MG63 (cell line): ENCODE data around the gene C18orf63. TPM values are rescaled to one million over a fixed set of nuclear protein-coding genes. Genes with fewer than 3 reads are reported as not detected.

ENCODE experiments used
- DNase-seq: peaks from one replicate; pipeline ENCODE4 v3.0.0-alpha.2; 2020
- H3K27me3 ChIP-seq: fragments of 250-450 bp; sonication (Bioruptor Pico); 2 replicates; pipeline ENCODE4 v1.5.1; 2020; ENCODE audit warnings: mild to moderate bottlenecking, moderate library complexity
- H3K36me3 ChIP-seq: fragments of 250-450 bp; sonication (Bioruptor Pico); 2 replicates; pipeline ENCODE4 v1.5.1; 2020; ENCODE audit warnings: mild to moderate bottlenecking, moderate library complexity
- H3K4me3 ChIP-seq: fragments of 250-450 bp; sonication (Bioruptor Pico); 2 replicates; pipeline ENCODE4 v1.5.1; 2020; ENCODE audit warnings: mild to moderate bottlenecking, moderate library complexity
- H3K9me3 ChIP-seq: fragments of 250-450 bp; sonication (Bioruptor Pico); 2 replicates; pipeline ENCODE4 v1.5.1; 2020; ENCODE audit warnings: mild to moderate bottlenecking, moderate library complexity
- total RNA-seq: library from RNA; depleted of rRNA; stranded (reverse); fragments of >200 nt; shearing (Covaris generic); gene quantifications from 2 replicates; pipeline ENCODE4 v1.2.3, GENCODE V29; 2014; ENCODE audit warnings: low replicate concordance

Gene C18orf63
- total RNA-seq, 1 experiment from 2014 or later, result not detected

DNA sequence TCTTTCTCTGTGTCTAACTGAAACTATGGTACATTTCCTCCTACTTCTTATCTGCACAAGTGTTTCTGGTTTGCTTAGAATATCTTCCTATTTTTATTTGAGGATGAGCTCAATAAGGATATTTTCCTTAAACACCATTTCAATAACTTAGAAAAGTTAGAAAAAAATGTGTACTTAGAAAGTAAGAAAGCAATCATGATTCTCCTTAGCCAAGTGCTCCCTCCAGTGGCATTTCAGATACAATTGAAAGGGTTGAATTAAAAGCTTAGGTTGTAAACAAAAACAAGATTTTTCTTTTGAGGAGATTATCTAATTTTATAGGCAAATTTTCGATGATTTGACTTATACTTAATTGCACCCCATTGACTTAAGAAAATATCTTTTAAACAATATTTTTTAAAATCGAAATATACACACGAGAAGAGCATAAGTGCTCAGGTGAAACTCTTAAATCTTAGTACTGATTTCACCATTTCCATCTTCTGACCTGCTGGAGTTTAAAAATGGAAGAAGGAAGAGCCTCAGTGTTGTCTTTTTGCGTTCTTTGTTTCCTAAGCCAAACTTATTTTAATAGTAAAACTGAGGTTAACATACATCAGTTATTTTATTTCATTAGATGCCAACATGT is 26.9 kb downstream of the C18orf63 start:
- H3K9me3 ChIP-seq, result no peaks in the 10 kb centered on the region
- H3K36me3 ChIP-seq, result no peaks in the 10 kb centered on the region
- no peak for DNase-seq
- H3K4me3 ChIP-seq, result no peak overlapping the region
- H3K27me3 ChIP-seq, result no peaks in the 10 kb centered on the region

DNA sequence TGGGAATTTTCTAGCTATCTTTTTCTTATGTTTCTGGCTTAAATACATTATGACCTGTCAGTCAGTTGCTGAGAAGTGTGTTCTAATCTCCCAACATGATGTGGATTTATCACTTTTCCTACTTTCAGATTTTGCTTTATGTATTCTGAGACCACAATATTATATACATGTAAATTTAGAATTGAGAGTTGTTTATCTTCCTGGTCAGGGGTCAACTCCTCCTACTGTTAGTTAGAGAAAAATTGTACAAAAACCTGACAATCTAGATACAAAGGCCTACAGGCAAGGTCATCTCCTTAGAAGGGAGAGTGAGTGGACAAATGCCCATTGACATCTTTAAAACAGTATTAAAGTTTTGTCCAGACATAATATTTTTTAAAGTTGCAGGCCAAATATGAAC is 30.6 kb downstream of the C18orf63 start:
- Histone ChIP-seq H3K4me3 (no peak overlapping the region), H3K27me3 (no peaks in the 10 kb centered on the region), H3K36me3 (no peaks in the 10 kb centered on the region), H3K9me3 (no peaks in the 10 kb centered on the region)
- no peak for DNase-seq

DNA sequence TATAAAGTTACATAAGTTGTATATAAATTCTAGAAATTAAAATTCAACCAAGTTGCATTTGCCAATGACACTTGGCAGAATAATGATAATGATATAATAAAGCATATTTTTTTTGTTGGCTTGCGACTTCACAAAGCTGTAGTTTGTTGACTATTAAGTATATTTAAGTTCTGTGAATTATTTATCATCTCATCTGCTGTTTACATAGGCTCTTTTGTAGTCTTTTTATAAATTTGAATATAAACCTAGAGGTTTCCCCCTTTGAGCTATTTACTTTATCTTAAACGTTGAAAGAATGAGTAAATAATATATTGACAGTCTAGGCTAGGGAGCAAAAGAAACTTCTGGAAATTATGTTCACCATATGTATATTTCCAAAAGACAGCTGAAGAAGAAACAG is 32.9 kb downstream of the C18orf63 start:
- H3K36me3 ChIP-seq, result no peaks in the 10 kb centered on the region
- peaks cover under 1% of the 10 kb centered on the region; the same call in 1 of the 2 replicates for H3K27me3 ChIP-seq
- no peaks in the 10 kb centered on the region for H3K9me3 ChIP-seq
- H3K4me3 ChIP-seq, result no peak overlapping the region
- no peak for DNase-seq

DNA sequence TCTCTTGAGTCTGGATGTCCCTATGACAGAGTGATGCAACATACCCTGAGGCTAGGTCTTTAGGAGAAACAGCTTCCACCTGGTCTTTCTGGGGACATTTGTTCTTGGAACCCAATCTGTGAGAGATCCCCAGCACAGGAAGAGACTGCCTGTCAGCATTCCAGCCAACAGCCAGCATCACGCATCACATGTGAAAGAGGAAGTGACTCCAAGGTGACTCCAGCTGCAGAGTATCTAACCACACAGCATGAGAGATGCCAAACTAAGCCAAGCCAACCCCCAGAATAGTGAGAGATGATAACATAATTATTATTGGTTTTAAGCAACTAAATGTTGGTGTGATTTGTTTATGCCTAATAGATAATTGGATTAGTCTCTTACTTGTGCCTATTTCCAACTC is 35.7 kb downstream of the C18orf63 start:
- Histone ChIP-seq H3K4me3 (no peak overlapping the region), H3K36me3 (no peaks in the 10 kb centered on the region), H3K27me3 (peaks cover 11% of the 10 kb centered on the region), H3K9me3 (no peaks in the 10 kb centered on the region)
- DNase-seq, result peak; percentile 59

DNA sequence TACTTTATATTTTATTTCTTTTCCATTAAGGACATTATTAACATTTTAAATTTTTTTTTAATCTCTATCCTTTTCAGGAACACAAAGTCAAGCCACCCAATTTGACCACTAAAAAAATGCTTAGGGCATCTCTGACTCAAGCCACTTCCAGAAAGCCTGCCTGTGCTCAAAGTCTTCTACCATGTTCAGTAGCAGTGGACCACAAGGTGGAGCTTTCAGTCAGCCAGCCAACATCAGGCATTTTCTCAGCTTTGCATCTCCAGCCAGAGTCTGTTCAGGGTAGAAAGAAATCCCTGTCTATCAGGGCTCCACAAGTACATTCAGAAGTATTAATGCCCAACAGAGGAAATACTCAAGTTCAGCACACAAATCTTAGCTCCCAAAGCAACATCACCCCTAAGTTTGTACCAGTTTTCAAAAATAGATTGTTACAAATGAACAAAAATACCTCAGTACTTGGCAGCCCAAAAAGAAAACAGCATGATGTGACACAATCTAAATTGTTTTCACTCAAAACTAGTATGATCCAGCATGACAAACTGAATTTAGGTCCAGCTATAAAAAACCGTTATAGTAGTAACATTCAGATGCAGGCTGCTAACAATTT is 37.6 kb downstream of the C18orf63 start:
- DNase-seq, result peak; percentile 35
- H3K27me3 ChIP-seq, result peaks cover 11% of the 10 kb centered on the region
- H3K4me3 ChIP-seq, result no peak overlapping the region
- no peaks in the 10 kb centered on the region for H3K36me3 ChIP-seq
- H3K9me3 ChIP-seq, result no peaks in the 10 kb centered on the region

DNA sequence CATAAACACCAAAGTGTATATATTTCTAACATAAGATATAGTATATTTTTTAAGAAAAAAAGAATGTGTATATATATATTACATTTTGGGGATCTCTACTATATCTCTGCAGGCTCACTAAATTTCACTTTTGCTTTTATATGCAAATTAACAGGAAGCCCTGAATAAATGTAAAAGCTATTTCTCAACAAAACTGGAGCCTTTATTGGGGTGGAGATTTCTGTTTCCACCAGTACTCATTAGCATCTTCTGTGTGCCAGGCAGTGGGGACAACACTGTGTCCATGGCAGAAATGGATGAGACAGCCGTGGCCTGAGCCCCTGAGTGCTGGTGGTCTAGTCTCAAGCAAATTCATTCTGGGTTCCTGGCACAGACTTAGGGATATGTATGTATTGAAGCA is 41.3 kb downstream of the C18orf63 start:
- Histone ChIP-seq H3K36me3 (no peaks in the 10 kb centered on the region), H3K4me3 (no peak overlapping the region), H3K27me3 (peaks cover 11% of the 10 kb centered on the region), H3K9me3 (no peaks in the 10 kb centered on the region)
- DNase-seq, result no peak

DNA sequence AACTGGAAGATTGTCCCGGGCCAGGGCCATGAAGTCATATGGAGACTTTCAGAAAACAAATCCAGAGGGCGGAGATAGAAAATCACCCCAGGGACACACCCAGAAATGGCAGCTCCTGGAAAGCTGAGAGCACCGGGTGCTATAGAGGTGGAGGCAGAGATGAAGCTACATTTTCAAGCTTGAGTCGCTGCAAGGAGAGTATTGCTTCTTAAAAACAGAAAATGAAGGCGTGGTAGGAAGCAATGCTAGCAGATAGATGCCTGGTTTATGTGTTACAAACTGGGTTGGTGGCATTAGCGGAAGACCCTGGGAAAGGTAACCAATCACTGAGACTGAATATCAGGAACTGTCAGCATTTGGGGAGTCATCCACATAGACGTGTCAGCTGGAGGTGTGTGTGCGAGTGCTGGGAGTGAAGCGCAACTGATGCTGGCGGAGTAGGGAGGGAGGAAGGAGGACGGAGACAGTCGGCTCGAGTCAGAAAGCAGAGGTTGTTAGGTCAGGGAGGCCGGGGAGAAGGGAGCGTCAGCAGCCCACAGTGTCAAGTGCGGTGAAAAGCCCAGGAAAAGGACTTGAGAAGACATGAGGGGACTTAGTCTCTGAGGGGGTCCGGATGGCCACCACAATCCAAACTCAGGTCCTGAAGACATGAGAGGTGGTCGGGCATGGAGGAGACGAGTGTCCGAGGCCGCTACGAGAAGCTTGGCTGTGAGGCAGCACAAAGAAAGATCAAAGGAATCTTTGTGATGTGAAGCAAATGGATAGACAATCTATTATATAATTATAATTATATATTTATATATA is 45.4 kb downstream of the C18orf63 start:
- Histone ChIP-seq H3K27me3 (no peaks in the 10 kb centered on the region), H3K36me3 (no peaks in the 10 kb centered on the region), H3K4me3 (no peak overlapping the region), H3K9me3 (no peaks in the 10 kb centered on the region)
- no peak for DNase-seq

DNA sequence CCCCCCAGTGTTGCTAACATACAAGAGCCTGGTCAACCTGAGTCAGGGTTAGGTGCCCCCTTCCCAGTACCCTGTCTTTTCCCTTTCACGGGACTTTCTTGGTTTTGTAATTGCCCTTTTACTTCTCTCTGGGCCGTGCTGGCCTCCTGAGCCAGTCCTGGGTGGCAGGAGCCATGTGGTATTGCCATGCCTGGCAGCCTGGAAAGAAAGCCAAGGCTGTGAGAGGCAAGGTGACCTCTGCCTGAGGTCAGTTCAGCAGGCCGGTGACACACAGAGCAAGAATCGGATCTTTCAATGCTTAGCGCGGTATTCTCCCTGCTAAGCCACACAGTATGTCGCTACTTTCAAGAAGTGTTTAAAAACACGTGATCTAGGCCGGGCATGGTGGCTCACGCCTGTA is 52.3 kb downstream of the C18orf63 start:
- Histone ChIP-seq H3K4me3 (no peak overlapping the region), H3K27me3 (no peaks in the 10 kb centered on the region; the same call in 1 of the 2 replicates), H3K36me3 (no peaks in the 10 kb centered on the region), H3K9me3 (no peaks in the 10 kb centered on the region)
- no peak for DNase-seq

DNA sequence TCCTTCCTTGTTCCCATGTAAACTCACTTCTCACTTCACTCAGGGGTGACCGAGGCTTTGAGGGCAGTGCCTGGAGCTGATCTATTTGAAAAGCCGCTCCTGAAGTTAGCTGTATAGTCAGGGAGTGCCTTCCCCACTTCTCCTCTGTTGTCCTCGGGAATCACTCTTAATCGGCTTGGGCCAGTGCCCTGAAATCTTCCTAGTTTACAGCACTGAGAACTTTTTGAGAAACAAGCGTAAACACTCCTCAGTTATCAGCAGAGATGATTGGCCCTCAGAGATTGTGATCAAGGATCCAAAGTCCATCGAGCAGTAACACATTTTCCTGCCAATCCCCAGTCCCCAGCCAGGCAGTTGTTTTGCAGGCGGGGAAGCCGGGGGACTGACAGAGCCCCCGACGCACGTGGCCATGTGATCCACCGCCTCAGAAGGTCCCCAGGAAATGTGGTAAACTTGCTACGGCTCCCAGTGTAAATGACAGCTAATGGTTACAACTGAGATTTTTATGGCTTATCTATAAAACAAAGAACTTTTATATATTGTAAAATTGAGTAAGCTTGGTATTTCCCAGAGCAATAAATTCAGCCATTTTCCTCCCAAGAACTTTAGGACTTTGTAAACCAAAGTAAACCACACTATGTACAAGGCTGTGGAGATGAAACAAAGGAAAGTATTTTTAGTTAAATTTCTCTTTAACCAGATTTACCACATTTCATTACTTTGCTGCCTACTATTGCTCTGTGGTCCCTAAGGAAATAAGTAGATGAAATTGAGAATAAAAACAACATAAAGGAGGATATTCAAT is 53.5 kb downstream of the C18orf63 start:
- no peaks in the 10 kb centered on the region for H3K9me3 ChIP-seq
- no peak for DNase-seq
- H3K27me3 ChIP-seq, result no peaks in the 10 kb centered on the region; the same call in 1 of the 2 replicates
- no peak overlapping the region for H3K4me3 ChIP-seq
- H3K36me3 ChIP-seq, result no peaks in the 10 kb centered on the region

DNA sequence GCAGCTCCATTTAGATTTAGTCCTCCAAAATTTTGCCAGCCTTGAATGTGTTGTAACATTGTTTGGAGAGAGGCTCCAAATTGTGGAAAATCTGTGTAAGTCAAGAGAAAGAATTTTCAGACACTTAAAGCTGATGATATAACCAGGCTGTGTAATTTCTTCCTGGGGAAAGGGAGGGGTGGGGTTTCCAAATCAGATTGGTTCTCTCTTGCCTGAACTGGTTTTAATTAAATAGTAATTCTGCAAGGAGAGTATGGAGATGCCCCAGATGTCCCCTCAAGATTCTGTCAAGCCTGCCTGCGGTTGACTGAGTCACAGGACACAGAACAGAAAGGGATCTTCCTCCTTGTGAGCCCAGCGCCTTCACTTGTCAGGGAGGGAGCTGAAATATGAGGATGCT is 54.5 kb downstream of the C18orf63 start:
- Histone ChIP-seq H3K27me3 (no peaks in the 10 kb centered on the region; the same call in 1 of the 2 replicates), H3K36me3 (no peaks in the 10 kb centered on the region), H3K4me3 (no peak overlapping the region), H3K9me3 (no peaks in the 10 kb centered on the region)
- no peak for DNase-seq

DNA sequence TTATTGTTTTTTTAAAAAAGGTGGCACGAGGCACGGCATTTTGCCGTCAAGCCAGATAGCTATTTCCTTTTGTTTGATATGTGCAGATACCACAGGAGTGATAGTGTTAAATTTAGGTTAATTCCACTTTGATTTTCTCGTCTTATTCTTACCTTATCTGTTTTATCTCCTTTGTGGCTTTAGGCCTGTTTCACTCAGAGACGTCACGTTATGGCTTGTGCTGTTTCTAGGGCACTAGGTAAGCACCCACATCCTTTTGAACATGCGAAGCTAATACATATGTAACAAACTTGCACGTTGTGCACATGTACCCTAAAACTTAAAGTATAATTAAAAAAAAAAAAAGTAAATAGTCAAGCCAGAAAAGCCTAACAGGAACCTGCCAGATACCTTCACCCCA is 57.8 kb downstream of the C18orf63 start:
- DNase-seq, result no peak
- H3K4me3 ChIP-seq, result no peak overlapping the region
- no peaks in the 10 kb centered on the region for H3K9me3 ChIP-seq
- H3K36me3 ChIP-seq, result no peaks in the 10 kb centered on the region
- H3K27me3 ChIP-seq, result no peaks in the 10 kb centered on the region; the same call in 1 of the 2 replicates

DNA sequence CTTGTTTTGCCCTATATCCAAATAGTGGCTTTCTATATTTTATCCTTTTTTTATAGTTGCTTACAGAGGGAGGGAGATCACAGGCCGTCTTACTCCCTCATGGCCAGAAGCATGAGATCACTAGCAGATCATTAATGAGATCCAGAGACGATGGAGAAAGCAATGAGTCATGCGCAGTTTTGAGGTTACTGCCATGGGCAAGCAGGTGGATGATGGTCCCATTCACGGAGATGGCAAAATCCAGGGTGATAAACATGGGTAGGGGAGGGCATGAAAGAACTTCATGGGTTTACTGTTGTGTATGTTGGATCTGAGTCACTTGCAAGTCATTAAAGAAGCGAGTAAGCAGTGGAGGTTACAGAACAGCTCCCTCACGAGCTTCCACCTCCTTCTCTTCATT is 60.4 kb downstream of the C18orf63 start:
- no peaks in the 10 kb centered on the region for H3K9me3 ChIP-seq
- H3K27me3 ChIP-seq, result no peaks in the 10 kb centered on the region
- DNase-seq, result peak; percentile 6
- H3K36me3 ChIP-seq, result no peaks in the 10 kb centered on the region
- no peak overlapping the region for H3K4me3 ChIP-seq

DNA sequence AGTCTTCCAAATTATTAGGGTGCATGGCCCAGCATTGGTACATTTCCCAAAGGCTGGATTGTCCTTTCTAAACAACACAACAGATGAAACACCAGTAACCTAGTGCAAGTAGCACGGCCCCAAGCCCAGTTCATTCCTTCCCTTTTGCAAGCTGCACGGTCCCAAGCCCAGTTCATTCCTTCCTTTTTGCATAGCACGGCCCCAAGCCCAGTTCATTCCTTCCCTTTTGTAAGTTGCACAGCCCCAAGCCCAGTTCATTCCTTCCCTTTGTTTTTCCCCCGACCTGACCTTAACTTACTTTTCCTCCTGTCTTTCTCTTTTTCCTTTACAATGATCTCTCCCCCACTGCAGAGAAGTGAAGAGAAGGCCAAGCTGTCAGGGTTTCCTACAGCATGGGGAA is 60.9 kb downstream of the C18orf63 start:
- no peaks in the 10 kb centered on the region for H3K36me3 ChIP-seq
- DNase-seq, result no peak
- no peaks in the 10 kb centered on the region for H3K9me3 ChIP-seq
- H3K27me3 ChIP-seq, result no peaks in the 10 kb centered on the region
- no peak overlapping the region for H3K4me3 ChIP-seq

DNA sequence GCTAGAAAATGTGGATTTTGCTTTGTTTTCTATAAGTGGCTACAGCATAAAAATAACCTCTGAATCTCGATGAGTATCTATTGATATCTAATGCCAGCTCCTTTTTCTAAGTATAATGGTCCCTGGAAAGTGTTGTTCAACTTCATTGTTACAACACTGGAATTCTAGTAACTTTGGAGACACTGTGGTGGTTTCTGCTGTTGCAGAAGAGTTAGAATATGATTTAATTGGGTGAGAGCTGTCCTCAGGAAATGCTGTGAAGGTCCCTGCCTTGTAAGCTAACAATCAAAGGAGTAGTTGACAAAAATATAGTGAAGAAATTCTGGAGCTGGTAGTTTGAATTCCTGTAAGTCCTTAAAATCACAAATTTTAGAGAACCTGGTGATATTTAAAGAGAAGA is 62.1 kb downstream of the C18orf63 start:
- H3K9me3 ChIP-seq, result no peaks in the 10 kb centered on the region
- H3K27me3 ChIP-seq, result no peaks in the 10 kb centered on the region
- H3K36me3 ChIP-seq, result no peaks in the 10 kb centered on the region
- H3K4me3 ChIP-seq, result no peak overlapping the region
- no peak for DNase-seq

DNA sequence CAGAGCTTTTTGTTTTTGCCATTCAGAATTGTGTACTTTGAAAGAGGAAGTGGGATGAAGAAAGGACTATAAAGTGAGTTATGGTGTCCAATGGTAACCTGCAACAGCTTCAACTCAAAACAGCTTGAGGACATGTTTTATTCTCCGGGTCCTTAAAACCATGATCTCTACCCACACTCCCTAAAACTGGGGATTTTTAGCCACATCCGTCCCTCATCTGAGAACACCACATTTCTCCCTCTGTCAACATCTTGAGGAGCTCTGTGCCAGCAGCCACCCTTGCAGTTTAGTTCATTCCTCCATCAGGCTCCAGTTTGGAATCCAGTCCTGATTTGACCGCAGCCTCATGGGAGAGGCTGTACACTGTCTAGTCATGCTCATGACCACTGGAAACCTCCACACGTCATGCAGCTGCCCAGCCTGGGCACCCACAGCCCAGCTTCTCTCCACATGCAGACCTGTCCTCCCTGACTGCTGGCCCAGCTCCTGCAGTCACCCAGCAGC is 62.6 kb downstream of the C18orf63 start:
- Histone ChIP-seq H3K9me3 (no peaks in the 10 kb centered on the region), H3K4me3 (no peak overlapping the region), H3K36me3 (no peaks in the 10 kb centered on the region), H3K27me3 (no peaks in the 10 kb centered on the region)
- peak; percentile 26 for DNase-seq

DNA sequence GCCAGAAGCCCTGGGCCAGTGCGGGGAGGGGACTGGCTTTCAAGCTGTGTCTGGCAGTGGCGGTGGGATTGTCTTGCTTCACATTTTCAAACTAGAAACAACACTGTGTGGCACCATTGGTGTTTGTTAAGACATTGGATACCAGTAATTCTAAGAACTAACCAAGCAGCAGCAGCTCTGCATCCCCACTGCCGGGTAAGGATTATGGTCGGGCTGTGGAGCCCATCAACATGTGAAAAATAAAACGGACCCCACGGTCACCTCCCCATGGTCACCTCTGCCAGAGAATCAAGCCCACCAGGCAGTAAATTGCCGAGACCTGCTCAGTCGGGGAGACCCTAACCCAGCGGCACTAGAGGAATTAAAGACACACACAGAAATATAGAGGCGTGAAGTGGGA is 65.3 kb downstream of the C18orf63 start:
- DNase-seq, result no peak
- no peaks in the 10 kb centered on the region for H3K9me3 ChIP-seq
- H3K36me3 ChIP-seq, result no peaks in the 10 kb centered on the region
- no peak overlapping the region for H3K4me3 ChIP-seq
- no peaks in the 10 kb centered on the region for H3K27me3 ChIP-seq
